Muscle layer of colon (tissue), 2 donors: ENCODE results near the gene RSPH1.

Experiments
- H3K27ac ChIP-seq: one replicate; pipeline ENCODE4 v1.7.0; 2013; ENCODE audit warnings: low read depth, mild to moderate bottlenecking, low read length, moderate library complexity
- H3K27me3 ChIP-seq, 2 donors: one replicate each; pipeline ENCODE4 v1.7.0; 2013; ENCODE audit warnings: low read length in 2 of 2, mild to moderate bottlenecking in 2 of 2; ENCODE audit not compliant: insufficient read depth in 2 of 2, control insufficient read depth in 1 of 2
- H3K36me3 ChIP-seq: one replicate; pipeline ENCODE4 v1.7.0; 2013; ENCODE audit warnings: mild to moderate bottlenecking, low read length; ENCODE audit not compliant: insufficient read depth
- H3K4me1 ChIP-seq: one replicate; pipeline ENCODE4 v1.7.0; 2013; ENCODE audit warnings: mild to moderate bottlenecking, low read length; ENCODE audit not compliant: insufficient read depth
- H3K4me3 ChIP-seq, 2 donors: one replicate each; pipeline ENCODE4 v1.7.0; 2013; ENCODE audit warnings: low read length in 2 of 2, low read depth in 1 of 2, mild to moderate bottlenecking in 1 of 2, moderate library complexity in 1 of 2
- H3K9ac ChIP-seq: one replicate; pipeline ENCODE4 v1.7.0; 2013; ENCODE audit warnings: low read length
- H3K9me3 ChIP-seq: one replicate; pipeline ENCODE4 v1.7.0; 2013; ENCODE audit warnings: mild to moderate bottlenecking, low read length
- donor health status: abdominal sarcoma.
- donor health status: Adenocarcinoma of cecum.

RSPH1 gene

GRCh38 chr21:42509244-42509643, 13.2 kb upstream of the RSPH1 start:
- Histone ChIP-seq H3K27ac (no peak overlapping the region), H3K36me3 (no peaks in the 10 kb centered on the region), H3K4me1 (no peaks in the 10 kb centered on the region)

GRCh38 chr21:42508371-42508770, 12.3 kb upstream of the RSPH1 start:
- Histone ChIP-seq H3K4me1 (no peaks in the 10 kb centered on the region), H3K27ac (no peak overlapping the region), H3K4me3 (no peak overlapping the region), H3K9ac (no peak overlapping the region), H3K27me3 (no peaks in the 10 kb centered on the region), H3K9me3 (no peaks in the 10 kb centered on the region), H3K36me3 (no peaks in the 10 kb centered on the region)

More at GRCh38 chr21:42509244-42509643, 13.2 kb upstream of the RSPH1 start:
- Histone ChIP-seq H3K9me3 (no peaks in the 10 kb centered on the region), H3K27me3 (no peaks in the 10 kb centered on the region), H3K9ac (no peak overlapping the region), H3K4me3 (no peak overlapping the region)

- no peaks in the 10 kb centered on the region for H3K27me3 ChIP-seq
- H3K36me3 ChIP-seq = no peaks in the 10 kb centered on the region
- H3K27ac ChIP-seq = no peak overlapping the region
- H3K4me3 ChIP-seq = no peak overlapping the region
- no peaks in the 10 kb centered on the region for H3K9me3 ChIP-seq
- H3K9ac ChIP-seq = no peak overlapping the region
- no peaks in the 10 kb centered on the region for H3K4me1 ChIP-seq
Observed at GRCh38 chr21:42507418-42507817, 11.4 kb upstream of the RSPH1 start.

GRCh38 chr21:42505090-42505726, 9.2 kb upstream of the RSPH1 start:
- H3K4me3 ChIP-seq = no peak overlapping the region
- H3K9ac ChIP-seq = no peak overlapping the region
- H3K27me3 ChIP-seq = no peaks in the 10 kb centered on the region
- no peak overlapping the region for H3K27ac ChIP-seq
- no peaks in the 10 kb centered on the region for H3K4me1 ChIP-seq
- H3K36me3 ChIP-seq = no peaks in the 10 kb centered on the region
- H3K9me3 ChIP-seq = no peaks in the 10 kb centered on the region

GRCh38 chr21:42503711-42504110, 7.7 kb upstream of the RSPH1 start:
- Histone ChIP-seq H3K27me3 (no peaks in the 10 kb centered on the region), H3K36me3 (no peaks in the 10 kb centered on the region), H3K9ac (no peak overlapping the region), H3K27ac (no peak overlapping the region), H3K4me1 (no peaks in the 10 kb centered on the region), H3K4me3 (no peak overlapping the region), H3K9me3 (no peaks in the 10 kb centered on the region)

- Histone ChIP-seq H3K36me3 (no peaks in the 10 kb centered on the region), H3K27me3 (no peaks in the 10 kb centered on the region), H3K4me3 (no peak overlapping the region), H3K9me3 (no peaks in the 10 kb centered on the region), H3K9ac (no peak overlapping the region), H3K27ac (no peak overlapping the region), H3K4me1 (peaks cover 6% of the 10 kb centered on the region)
Observed at GRCh38 chr21:42500736-42501135, 4.7 kb upstream of the RSPH1 start.

- Histone ChIP-seq H3K4me3 (no peak overlapping the region), H3K9me3 (no peaks in the 10 kb centered on the region), H3K27ac (no peak overlapping the region), H3K36me3 (no peaks in the 10 kb centered on the region), H3K4me1 (peaks cover 11% of the 10 kb centered on the region), H3K9ac (no peak overlapping the region), H3K27me3 (no peaks in the 10 kb centered on the region)
Observed at GRCh38 chr21:42500225-42500624, 4.2 kb upstream of the RSPH1 start.

GRCh38 chr21:42499444-42500112, 3.6 kb upstream of the RSPH1 start:
- H3K27ac ChIP-seq = no peak overlapping the region
- H3K36me3 ChIP-seq = no peaks in the 10 kb centered on the region
- H3K9me3 ChIP-seq = no peaks in the 10 kb centered on the region
- peaks cover 11% of the 10 kb centered on the region for H3K4me1 ChIP-seq
- no peaks in the 10 kb centered on the region for H3K27me3 ChIP-seq
- no peak overlapping the region for H3K4me3 ChIP-seq
- H3K9ac ChIP-seq = no peak overlapping the region

GRCh38 chr21:42498012-42498411, 2.0 kb upstream of the RSPH1 start:
- no peaks in the 10 kb centered on the region for H3K27me3 ChIP-seq
- no peaks in the 10 kb centered on the region for H3K36me3 ChIP-seq
- peaks cover 11% of the 10 kb centered on the region for H3K4me1 ChIP-seq
- H3K27ac ChIP-seq = no peak overlapping the region
- no peaks in the 10 kb centered on the region for H3K9me3 ChIP-seq
- H3K9ac ChIP-seq = no peak overlapping the region
- H3K4me3 ChIP-seq = no peak overlapping the region

GRCh38 chr21:42496839-42497202, 797 bp upstream of the RSPH1 start:
- Histone ChIP-seq H3K4me3 (peak overlapping the region; percentile 63 to 82), H3K27me3 (no peaks in the 10 kb centered on the region), H3K9me3 (no peaks in the 10 kb centered on the region), H3K36me3 (no peaks in the 10 kb centered on the region), H3K4me1 (peaks cover 11% of the 10 kb centered on the region), H3K9ac (peak overlapping the region; percentile 92), H3K27ac (peak overlapping the region; percentile 45)

- H3K4me3 ChIP-seq = peak overlapping the region; percentile 63 to 82
- H3K27me3 ChIP-seq = no peaks in the 10 kb centered on the region
- peaks cover 11% of the 10 kb centered on the region for H3K4me1 ChIP-seq
- H3K36me3 ChIP-seq = no peaks in the 10 kb centered on the region
- peak overlapping the region; percentile 71 for H3K27ac ChIP-seq
- H3K9me3 ChIP-seq = no peaks in the 10 kb centered on the region
- peak overlapping the region; percentile 24 for H3K9ac ChIP-seq
Observed at GRCh38 chr21:42495765-42496119, 282 bp downstream of the RSPH1 start.

- no peaks in the 10 kb centered on the region for H3K9me3 ChIP-seq
- peaks cover 11% of the 10 kb centered on the region for H3K4me1 ChIP-seq
- H3K27me3 ChIP-seq = no peaks in the 10 kb centered on the region
- no peak overlapping the region for H3K4me3 ChIP-seq
- no peaks in the 10 kb centered on the region for H3K36me3 ChIP-seq
- no peak overlapping the region for H3K9ac ChIP-seq
- H3K27ac ChIP-seq = no peak overlapping the region
Observed at GRCh38 chr21:42495027-42495426, 997 bp downstream of the RSPH1 start.
